ENCODE measurements around the gene ADARB2.

DNA sequence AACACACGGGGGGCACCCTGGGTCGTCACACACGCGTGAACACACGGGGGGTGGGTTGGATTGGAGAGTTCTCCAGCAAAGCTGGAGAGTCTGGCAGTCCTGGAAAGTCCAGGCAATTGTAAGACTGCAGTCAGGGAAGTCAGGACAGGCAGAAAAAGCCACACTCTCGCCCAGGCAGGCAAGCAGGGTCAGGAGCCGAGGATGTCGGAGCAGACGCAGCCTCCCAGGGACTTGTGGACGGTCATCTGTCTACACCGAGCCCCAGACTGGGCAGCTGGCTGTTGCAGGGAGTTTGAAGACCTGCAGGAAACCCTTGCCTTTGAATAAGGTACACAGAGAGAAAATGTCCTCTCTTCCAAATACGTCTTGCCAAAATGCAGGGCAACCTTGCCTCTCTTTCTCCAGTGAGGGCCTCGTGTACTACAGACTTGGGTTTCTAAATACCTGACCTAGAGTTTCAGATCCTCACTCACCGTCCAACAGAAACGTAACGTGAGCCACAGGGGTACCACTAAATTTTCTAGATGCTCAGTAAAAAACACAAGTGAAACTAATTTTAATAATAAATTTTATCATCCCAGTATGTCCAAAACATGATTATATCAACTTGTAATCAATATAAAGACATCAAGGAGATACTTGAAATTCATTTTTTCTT, 176.7 kb downstream of the ADARB2 start:
- TF ChIP-seq, protein P1, sequence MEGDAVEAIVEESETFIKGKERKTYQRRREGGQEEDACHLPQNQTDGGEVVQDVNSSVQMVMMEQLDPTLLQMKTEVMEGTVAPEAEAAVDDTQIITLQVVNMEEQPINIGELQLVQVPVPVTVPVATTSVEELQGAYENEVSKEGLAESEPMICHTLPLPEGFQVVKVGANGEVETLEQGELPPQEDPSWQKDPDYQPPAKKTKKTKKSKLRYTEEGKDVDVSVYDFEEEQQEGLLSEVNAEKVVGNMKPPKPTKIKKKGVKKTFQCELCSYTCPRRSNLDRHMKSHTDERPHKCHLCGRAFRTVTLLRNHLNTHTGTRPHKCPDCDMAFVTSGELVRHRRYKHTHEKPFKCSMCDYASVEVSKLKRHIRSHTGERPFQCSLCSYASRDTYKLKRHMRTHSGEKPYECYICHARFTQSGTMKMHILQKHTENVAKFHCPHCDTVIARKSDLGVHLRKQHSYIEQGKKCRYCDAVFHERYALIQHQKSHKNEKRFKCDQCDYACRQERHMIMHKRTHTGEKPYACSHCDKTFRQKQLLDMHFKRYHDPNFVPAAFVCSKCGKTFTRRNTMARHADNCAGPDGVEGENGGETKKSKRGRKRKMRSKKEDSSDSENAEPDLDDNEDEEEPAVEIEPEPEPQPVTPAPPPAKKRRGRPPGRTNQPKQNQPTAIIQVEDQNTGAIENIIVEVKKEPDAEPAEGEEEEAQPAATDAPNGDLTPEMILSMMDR (IDR thresholded peaks at IDR 0.05): no peak
- no peak for TF ChIP-seq POLR2A (IDR thresholded peaks at IDR 0.05)
